Hematopoietic multipotent progenitor cell treated with erythropoietin and hydrocortisone succinate and interleukin-3 and kit ligand, for 15 days (in vitro differentiated cells): ENCODE measurements around the gene VWA8.
A peak's percentile ranks its signal among the peaks of the same experiment; 100 is the strongest.
"Not testable (repeated sequence)": the region's sequence is repeated elsewhere in the genome, so short reads cannot be mapped to it uniquely, and the experiment has no call there.

ENCODE experiments used
- DNase-seq: peaks from one replicate; pipeline ENCODE4 v3.0.0-alpha.2; 2015; ENCODE audit warnings: low spot score

Gene VWA8

GRCh38 chr13:41682766-41683165 lies 278.1 kb downstream of the VWA8 start:
- no peak for DNase-seq

DNA sequence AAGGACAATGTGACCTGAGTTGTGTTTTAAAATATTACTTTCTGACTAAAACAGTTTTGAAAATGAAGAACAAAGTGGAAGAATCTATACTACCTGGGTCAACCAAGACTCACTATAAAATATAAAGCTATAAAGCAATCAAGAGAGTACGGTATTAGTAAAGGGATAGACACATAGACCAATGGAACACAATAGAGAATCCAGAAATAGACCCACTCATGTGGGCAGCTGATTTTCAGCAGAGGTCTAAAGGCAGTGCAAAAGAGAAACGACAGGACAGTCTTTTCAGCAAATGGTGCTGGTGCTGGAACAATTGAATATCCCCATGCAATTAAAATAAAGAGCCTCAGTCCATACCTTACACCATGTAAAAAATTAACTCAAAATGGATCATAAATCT lies 278.9 kb downstream of the VWA8 start:
- DNase-seq, result no peak

DNA sequence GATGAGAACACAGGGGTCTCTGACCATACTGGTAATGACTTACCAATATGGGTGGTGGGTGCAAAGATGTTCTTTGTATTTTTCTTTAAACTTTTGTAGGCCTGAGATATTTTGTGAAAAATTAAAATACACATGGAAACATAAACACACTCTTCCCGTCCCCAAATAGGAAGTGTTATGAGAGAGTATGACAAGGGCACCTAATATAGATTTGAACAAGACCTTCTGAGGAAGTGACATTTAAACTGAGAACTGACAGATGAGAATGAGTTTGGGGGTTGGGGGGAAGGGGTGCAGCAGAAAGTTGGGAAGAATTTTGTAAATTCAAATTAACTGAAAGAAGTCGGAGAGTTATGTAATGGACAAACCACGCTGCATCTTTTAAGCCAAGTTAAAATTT lies 279.3 kb downstream of the VWA8 start:
- DNase-seq, result no peak

DNA sequence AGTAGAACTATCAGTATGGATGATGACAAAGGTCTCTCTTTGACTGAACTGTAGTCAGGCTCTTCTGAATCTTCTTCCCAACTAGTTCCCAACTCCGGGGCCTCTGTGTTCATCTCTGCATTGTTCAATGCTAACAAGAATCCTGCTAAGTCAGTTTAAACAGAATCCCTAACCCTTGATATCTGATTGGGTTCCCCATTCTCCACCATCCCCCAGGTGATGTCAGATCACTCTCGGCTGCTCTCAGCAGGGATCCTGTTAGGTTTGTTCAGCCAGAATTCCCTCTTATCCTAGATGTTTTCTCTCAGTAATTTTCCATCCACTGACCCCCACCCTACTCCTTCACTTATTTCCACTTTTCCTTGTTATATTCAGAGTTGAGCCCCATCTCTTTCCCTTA lies 280.0 kb downstream of the VWA8 start:
- no peak for DNase-seq

DNA sequence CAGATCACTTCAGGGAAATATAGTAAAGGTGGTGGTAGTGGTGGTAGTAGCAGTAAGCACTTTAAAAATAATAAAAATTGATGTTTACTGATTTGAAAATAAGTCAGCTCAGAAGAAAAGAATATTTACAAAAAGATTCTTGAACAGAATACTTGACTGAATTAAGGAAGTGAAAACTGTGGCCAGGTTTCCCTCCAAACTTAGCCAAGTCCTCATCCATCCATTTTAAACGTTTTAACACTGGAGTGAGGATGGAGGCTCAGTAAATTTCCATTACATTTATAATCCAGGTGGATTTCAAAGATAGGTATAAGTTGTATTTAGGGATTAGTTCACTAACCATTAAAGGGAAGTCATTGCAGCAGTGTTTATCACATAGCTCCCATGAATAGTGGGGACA lies 282.1 kb downstream of the VWA8 start:
- no peak for DNase-seq

GRCh38 chr13:41678249-41678648 lies 282.7 kb downstream of the VWA8 start:
- no peak for DNase-seq

DNA sequence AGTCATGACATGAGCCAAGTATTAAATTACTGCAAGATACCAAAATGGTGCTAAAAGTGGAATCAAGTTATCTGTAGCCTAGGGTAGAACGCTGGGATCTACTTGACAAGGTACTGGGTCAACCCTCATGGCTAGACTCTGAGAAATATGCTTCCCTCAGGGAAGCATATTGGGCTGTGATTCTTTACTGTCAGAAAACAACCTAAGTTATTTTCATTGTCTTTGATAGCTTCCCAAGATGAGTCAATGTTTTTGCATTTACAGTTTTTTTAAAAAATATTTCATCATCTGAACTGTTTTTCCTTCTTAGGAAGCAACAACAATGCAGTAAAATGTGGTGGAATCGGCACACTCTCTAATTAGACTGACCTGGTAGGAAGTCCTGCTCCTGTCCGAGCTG lies 285.6 kb downstream of the VWA8 start:
- DNase-seq, result no peak

DNA sequence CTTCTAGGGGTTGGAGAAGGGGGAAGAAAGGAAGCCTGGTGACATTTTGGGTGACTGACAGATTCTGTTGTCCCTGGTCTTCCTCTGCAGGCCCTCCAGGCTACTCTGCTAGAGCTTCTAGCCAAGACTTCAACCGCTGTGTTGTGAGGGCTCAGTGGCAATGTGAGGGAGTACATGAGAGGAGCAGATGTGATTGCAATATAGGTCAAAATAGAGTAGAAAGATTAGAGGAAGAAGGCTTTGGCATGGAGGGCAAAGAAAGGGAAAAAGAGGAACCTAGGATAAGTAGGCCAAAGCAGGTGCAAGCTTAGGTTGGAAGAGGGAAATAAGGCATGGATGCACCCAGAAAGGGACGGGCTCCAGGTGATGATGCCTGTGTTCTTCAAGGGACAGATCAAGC lies 286.7 kb downstream of the VWA8 start:
- DNase-seq, result no peak

- DNase-seq, result no peak
These were observed 287.3 kb downstream of the VWA8 start for GRCh38 chr13:41673640-41674039.

DNA sequence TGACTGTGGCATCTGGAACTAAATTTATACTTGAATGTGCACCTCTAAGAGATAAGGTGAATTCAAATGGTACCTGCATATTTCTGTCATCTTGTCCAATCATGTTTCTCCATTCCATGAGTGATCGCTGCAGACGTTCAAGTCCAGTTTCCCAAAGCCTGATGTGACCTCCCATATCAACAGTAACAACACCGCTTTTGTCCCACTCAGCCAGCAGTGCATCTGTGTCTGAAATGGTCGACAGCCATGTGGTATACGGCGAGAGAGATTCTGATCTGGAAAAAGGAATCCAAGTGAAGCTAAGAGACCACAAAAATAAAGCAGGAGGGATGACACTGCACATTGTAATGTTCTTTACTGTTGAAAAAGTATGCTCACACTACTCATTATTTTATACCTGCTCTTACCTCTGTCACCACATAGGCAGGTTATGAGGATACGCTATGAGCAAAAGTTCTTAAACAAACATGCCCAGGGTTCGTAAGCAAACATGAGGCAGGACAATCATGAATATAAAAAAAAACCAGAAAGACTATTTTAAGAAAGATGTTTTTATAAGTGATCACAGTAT lies 290.0 kb downstream of the VWA8 start:
- DNase-seq, result no peak

- peak; percentile 76 for DNase-seq
These were observed 292.7 kb downstream of the VWA8 start for GRCh38 chr13:41668130-41668757.

GRCh38 chr13:41666644-41667043 lies 294.3 kb downstream of the VWA8 start:
- no peak for DNase-seq

- DNase-seq, result no peak
These were observed 300.5 kb downstream of the VWA8 start for GRCh38 chr13:41660411-41660810.

GRCh38 chr13:41658057-41658661 lies 302.8 kb downstream of the VWA8 start:
- no peak for DNase-seq

GRCh38 chr13:41655997-41656396 lies 304.9 kb downstream of the VWA8 start:
- no peak for DNase-seq

GRCh38 chr13:41654796-41655195 lies 306.1 kb downstream of the VWA8 start:
- no peak for DNase-seq

- peak; percentile 60 for DNase-seq
These were observed 308.1 kb downstream of the VWA8 start for GRCh38 chr13:41652735-41653361.

DNA sequence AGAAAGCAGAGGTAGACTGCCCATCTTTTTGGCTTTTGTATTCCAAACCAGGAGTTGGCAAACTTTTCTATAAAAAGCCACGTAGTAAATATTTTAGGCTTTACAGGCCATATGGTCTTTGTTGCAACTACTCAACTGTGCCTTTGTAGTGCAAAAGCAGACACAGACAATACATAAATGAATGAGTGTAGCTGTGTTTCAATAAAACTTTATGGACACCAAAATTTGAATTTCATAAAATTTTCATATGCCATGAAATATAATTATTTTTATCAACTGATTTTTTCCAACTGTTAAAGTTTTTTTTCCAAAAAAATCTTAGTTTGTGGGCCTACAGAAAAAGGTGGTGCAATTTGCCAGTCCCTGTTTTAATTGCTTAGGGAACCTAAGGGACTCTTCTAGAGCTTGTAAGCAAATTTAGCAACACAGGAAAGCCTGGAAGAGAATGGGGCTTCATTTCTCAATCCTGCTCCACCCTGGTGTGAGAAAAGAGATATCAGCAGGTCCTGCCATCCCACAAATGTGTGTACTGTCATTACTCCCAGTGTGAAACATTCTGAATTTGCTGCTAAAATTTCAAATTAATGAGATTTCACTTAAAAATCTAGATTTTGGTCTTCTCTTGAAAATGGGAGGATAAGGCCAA lies 309.4 kb downstream of the VWA8 start:
- DNase-seq, result no peak

- DNase-seq, result no peak
These were observed 310.2 kb downstream of the VWA8 start for GRCh38 chr13:41650706-41651105.

DNA sequence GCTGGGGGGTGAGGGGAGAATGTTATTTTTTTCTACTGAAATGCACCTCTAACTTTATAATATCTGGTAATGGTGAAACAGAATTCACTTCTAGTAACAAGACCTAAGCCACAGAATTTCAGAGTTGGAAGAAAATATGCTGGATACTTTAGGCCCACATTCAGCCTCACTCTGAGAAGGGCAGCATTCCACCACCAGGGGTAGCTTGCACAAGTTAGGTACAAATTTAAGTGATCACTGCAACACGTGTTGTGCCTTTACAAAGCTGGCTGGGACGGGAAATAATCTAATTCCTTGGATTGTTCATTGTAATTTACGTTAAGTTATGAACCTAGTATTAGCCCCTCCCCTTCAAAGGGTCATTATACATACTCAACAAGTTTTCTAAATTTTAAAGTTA lies 311.2 kb downstream of the VWA8 start:
- DNase-seq, result no peak

DNA sequence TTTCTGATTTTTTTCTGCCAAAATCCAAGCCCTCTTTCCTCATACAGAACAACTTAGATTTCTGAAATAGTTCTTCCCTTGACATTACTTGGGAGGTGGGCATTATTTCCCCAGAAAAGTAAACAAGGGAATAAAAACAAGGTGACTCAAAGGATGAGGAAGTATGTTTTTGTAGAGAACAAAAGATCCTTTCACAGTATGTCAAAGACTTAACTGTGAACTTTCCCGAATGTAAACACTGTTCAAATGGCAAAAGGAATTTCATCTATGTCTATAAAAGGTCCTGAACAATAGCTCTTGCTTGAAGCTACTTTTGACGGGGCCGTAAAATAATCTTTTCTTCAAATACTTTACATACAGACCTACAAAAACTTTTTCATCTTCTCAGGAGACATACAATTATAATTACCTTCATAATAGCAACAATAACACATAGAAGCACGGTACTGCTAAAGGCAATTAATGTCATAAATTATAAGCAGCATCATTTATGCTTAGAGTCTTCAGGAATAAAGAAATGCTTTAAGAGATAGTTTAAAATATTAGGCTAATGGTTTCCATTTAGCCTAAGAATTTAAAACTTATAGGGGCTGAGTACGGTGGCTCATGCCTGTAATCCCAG lies 312.5 kb downstream of the VWA8 start:
- no peak for DNase-seq

GRCh38 chr13:41647699-41648313 lies 313.1 kb downstream of the VWA8 start:
- not testable (repeated sequence) for DNase-seq
